OCI-LY7 (cell line): ENCODE measurements around the gene CDC6.

Source experiments
- CTCF ChIP-seq: fragments of 200-600 bp; sonication (generic); conservative IDR thresholded peaks from 2 replicates; pipeline ENCODE4 v1.5.1; 2014; ENCODE audit warnings: mild to moderate bottlenecking, antibody characterized with exemption, low read length, moderate library complexity, mixed read lengths
- EZH2phosphoT487 ChIP-seq: fragments of 200-600 bp; sonication (generic); IDR thresholded peaks from 2 replicates; pipeline ENCODE4 v1.6.1; 2018; ENCODE audit warnings: low read depth, borderline replicate concordance, mild to moderate bottlenecking, mixed run types, antibody characterized with exemption, low read length, moderate library complexity, mixed read lengths

- no peak for TF ChIP-seq CTCF
- no peak for TF ChIP-seq EZH2phosphoT487
These were observed 23.9 kb downstream of the CDC6 start for GRCh38 chr17:40311575-40311974.
